HCT116 (cell line): ENCODE measurements around the gene ENOX1. TPM values are rescaled to one million over a fixed set of nuclear protein-coding genes. Genes with fewer than 3 reads are reported as not detected.

Source experiments
- ATAC-seq: fragments of 200-7000 bp; cut with Tn5 transposase; 2 replicates; pipeline ENCODE4 v1.9.1; 2020; ENCODE audit warnings: mild to moderate bottlenecking, moderate library complexity
- BruUV-seq: library from RNA; stranded (reverse); fragments of 400-500 nt; replicated peaks from 2 replicates; lab custom pipeline; 2021; lab: Mats Ljungman, UMichigan
- CTCF ChIA-PET: fragments of 300-600 bp; sonication (Branson Sonifier 250); formaldehyde crosslinking; loops from one replicate; lab custom pipeline; 2021; ENCODE audit warnings: antibody characterized with exemption; lab: Charles Lee
- POLR2A ChIA-PET: fragments of 300-600, 350-600 bp; sonication (Branson Sonifier 250); formaldehyde crosslinking; loops from one replicate; lab custom pipeline; 2021; ENCODE audit warnings: antibody characterized with exemption; lab: Charles Lee
- RAD21 ChIA-PET, 2 experiments: fragments of 300-600 bp; sonication (Branson Sonifier 250); formaldehyde crosslinking; loops; one replicate each; lab custom pipeline; 2023; ENCODE audit warnings: low total read pairs in 2 of 2; ENCODE audit not compliant: uncharacterized antibody in 2 of 2, unreplicated experiment in 2 of 2, low non-redundant PET in 1 of 2; lab: Charles Lee
- DNase-seq: peaks from one replicate; pipeline ENCODE4 v3.0.0-alpha.2; 2010; ENCODE audit warnings: low read depth, low spot score
- H2AFZ ChIP-seq: fragments of 200-600 bp; shearing (Covaris generic), sonication (generic); 2 replicates; pipeline ENCODE4 v1.6.1; 2017; ENCODE audit warnings: low read depth, mixed run types, mixed read lengths, antibody characterized with exemption, low read length; ENCODE audit not compliant: poor library complexity, severe bottlenecking
- H3K27ac ChIP-seq: 2 replicates; pipeline ENCODE4 v1.5.1; 2012; ENCODE audit warnings: low read depth, low read length
- H3K27me3 ChIP-seq: fragments of 200-600 bp; sonication (generic); 2 replicates; pipeline ENCODE4 v1.6.1; 2016; ENCODE audit warnings: mixed run types, low read length, mixed read lengths; ENCODE audit not compliant: insufficient read depth
- H3K36me3 ChIP-seq, 2 experiments: fragments of 200-500 bp in 1 of 2; fragments of 200-600 bp in 1 of 2; sonication (Bioruptor generic) in 1 of 2; sonication (generic) in 1 of 2; 2 replicates each; pipeline versions ENCODE4 v1.5.1 to v1.6.1; 2014 to 2016; ENCODE audit warnings: low read length in 2 of 2, inconsistent platforms in 1 of 2, mixed read lengths in 1 of 2, mixed run types in 1 of 2; ENCODE audit not compliant: insufficient read depth in 2 of 2, control insufficient read depth in 1 of 2
- H3K4me1 ChIP-seq, 2 experiments: fragments of 200-600 bp in 1 of 2; sonication (generic) in 1 of 2; 2 replicates each; pipeline versions ENCODE4 v1.5.1 to v1.6.1; 2012 to 2017; ENCODE audit warnings: low read length in 2 of 2, inconsistent platforms in 1 of 2, mild to moderate bottlenecking in 1 of 2, mixed read lengths in 1 of 2, mixed run types in 1 of 2, moderate library complexity in 1 of 2; ENCODE audit not compliant: insufficient read depth in 2 of 2, control insufficient read depth in 1 of 2
- H3K4me2 ChIP-seq: fragments of 200-600 bp; sonication (generic); 2 replicates; pipeline ENCODE4 v1.6.1; 2017; ENCODE audit warnings: mixed run types, low read length, mixed read lengths
- H3K4me3 ChIP-seq, 2 experiments: fragments of 200-600 bp in 1 of 2; sonication (generic) in 1 of 2; replicated peaks in 1 of 2; 2 replicates each; pipeline ENCODE4 v1.5.1; 2011 to 2016; ENCODE audit warnings: low read length in 2 of 2, control low read depth in 1 of 2, low read depth in 1 of 2, mild to moderate bottlenecking in 1 of 2, mixed read lengths in 1 of 2, mixed run types in 1 of 2
- H3K79me2 ChIP-seq: fragments of 200-600 bp; sonication (generic); 2 replicates; pipeline ENCODE4 v1.6.1; 2017; ENCODE audit warnings: mild to moderate bottlenecking, mixed run types, low read length, moderate library complexity, mixed read lengths; ENCODE audit not compliant: insufficient read depth
- H3K9ac ChIP-seq: fragments of 200-600 bp; sonication (generic); 2 replicates; pipeline ENCODE4 v1.6.1; 2016; ENCODE audit warnings: low read length, mixed read lengths
- H3K9me2 ChIP-seq: fragments of 200-600 bp; sonication (generic), shearing (Covaris generic); 2 replicates; pipeline ENCODE4 v1.6.1; 2017; ENCODE audit warnings: mixed run types, mild to moderate bottlenecking, moderate library complexity; ENCODE audit not compliant: insufficient read depth
- H3K9me3 ChIP-seq, 2 experiments: fragments of 200-500 bp in 1 of 2; fragments of 200-600 bp in 1 of 2; sonication (Bioruptor generic) in 1 of 2; sonication (generic) in 1 of 2; 2 replicates each; pipeline ENCODE4 v1.6.1; 2014 to 2017; ENCODE audit warnings: low read length in 2 of 2, mixed read lengths in 2 of 2, inconsistent platforms in 1 of 2, low read depth in 1 of 2, mild to moderate bottlenecking in 1 of 2, mixed run types in 1 of 2, moderate library complexity in 1 of 2; ENCODE audit not compliant: control insufficient read depth in 1 of 2, insufficient read depth in 1 of 2
- H4K20me1 ChIP-seq: fragments of 200-600 bp; sonication (generic), shearing (Covaris generic); 2 replicates; pipeline ENCODE4 v1.6.1; 2017; ENCODE audit warnings: mixed run types, mild to moderate bottlenecking, moderate library complexity; ENCODE audit not compliant: insufficient read depth
- CBX3 ChIP-seq: IDR thresholded peaks from 2 replicates; pipeline ENCODE4 v1.6.1; 2012; ENCODE audit warnings: low read depth
- ELF1 ChIP-seq: IDR thresholded peaks from 2 replicates; pipeline ENCODE4 v1.6.1; 2012; ENCODE audit warnings: low read depth, borderline replicate concordance
- FOSL1 ChIP-seq: IDR thresholded peaks from 2 replicates; pipeline ENCODE4 v1.6.1; 2012; ENCODE audit warnings: low read depth
- JUND ChIP-seq: IDR thresholded peaks from 2 replicates; pipeline ENCODE4 v1.6.1; 2012
- POLR2A ChIP-seq: IDR thresholded peaks from 2 replicates; pipeline ENCODE4 v1.7.0; 2011; ENCODE audit warnings: borderline replicate concordance; ENCODE audit not compliant: insufficient read depth, insufficient read length; ENCODE audit errors: extremely low read depth
- POLR2AphosphoS5 ChIP-seq: IDR thresholded peaks from 2 replicates; pipeline ENCODE4 v1.6.1; 2011; ENCODE audit warnings: mild to moderate bottlenecking, low read depth, low read length, moderate library complexity
- RAD21 ChIP-seq: IDR thresholded peaks from 2 replicates; pipeline ENCODE4 v1.6.1; 2012; ENCODE audit warnings: low read depth, mild to moderate bottlenecking
- SIN3A ChIP-seq: IDR thresholded peaks from 2 replicates; pipeline ENCODE4 v1.6.1; 2012; ENCODE audit warnings: low read depth
- SP1 ChIP-seq: IDR thresholded peaks from 2 replicates; pipeline ENCODE4 v1.6.1; 2012; ENCODE audit warnings: low read depth
- SRF ChIP-seq: IDR thresholded peaks from 2 replicates; pipeline ENCODE4 v1.6.1; 2012; ENCODE audit warnings: low read depth
- YY1 ChIP-seq: IDR thresholded peaks from 2 replicates; pipeline ENCODE4 v1.6.1; 2011; ENCODE audit warnings: low read length, low read depth, moderate library complexity, mild to moderate bottlenecking; ENCODE audit not compliant: insufficient replicate concordance; ENCODE audit errors: extremely low read depth
- intact Hi-C: fragments of 100-400 bp; cut with micrococcal nuclease; formaldehyde crosslinking; loops from 2 replicates; pipeline ENCODE4 v1.10.0; 2022
- total RNA-seq: library from RNA; stranded (reverse); gene quantifications from one replicate; pipeline ENCODE4 v1.2.1, GENCODE V29; 2021; ENCODE audit not compliant: unreplicated experiment
- TF ChIP-seq, protein P1 (sequence below): IDR thresholded peaks from 2 replicates; pipeline ENCODE4 v1.6.1; 2012
- TF ChIP-seq, protein P2 (sequence below): IDR thresholded peaks from 2 replicates; pipeline ENCODE4 v1.6.1; 2011; ENCODE audit warnings: mild to moderate bottlenecking, low read length, moderate library complexity; ENCODE audit not compliant: insufficient replicate concordance; ENCODE audit errors: extremely low read depth
- TF ChIP-seq, protein P3 (sequence below): IDR thresholded peaks from 2 replicates; pipeline ENCODE4 v1.6.1; 2012

ENOX1 gene
- total RNA-seq, 1 experiment from 2014 or later = 4.5 TPM

DNA sequence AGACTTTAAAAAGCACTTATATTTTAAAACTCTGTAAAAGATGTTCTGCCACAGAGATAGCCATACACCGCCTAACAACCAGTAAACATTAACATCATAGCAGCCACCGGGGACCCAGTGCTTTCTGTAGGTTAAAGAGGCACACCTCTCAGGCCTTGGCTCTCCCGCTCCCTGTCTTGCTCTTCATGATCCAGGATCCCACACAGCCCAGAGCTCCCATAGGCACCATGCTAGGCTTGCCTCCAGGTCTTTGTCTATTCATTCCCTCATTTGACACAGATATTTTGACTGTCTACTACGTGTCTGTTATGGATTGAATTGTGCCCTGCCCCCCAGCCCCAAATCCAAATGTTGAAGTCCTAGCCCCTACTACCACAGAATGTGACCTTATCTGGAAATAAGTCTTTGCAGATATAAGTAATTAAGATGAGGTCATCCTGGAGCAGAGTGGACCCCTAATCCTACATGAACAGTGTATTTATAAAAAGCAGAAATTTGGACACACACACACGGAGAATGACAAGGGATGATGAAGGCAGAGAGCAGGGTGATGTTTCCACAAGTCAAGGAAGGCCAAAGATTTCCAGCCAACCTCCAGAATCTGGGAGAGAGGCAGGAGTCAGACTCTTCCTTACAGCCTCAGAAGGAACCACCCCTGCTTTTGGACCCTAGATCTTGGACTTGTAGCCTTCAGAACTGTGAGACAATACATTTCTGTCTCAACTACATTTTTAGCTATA lies 490.8 kb downstream of the ENOX1 start:
- Histone ChIP-seq H3K27ac (no peak overlapping the region), H3K4me1 (no peaks in the 10 kb centered on the region), H3K4me3 (no peak overlapping the region), H3K79me2 (no peaks in the 10 kb centered on the region), H2AFZ (no peak overlapping the region), H3K4me2 (no peak overlapping the region), H3K36me3 (no peaks in the 10 kb centered on the region), H3K9me3 (no peaks in the 10 kb centered on the region), H3K9ac (no peak overlapping the region), H4K20me1 (no peaks in the 10 kb centered on the region)
- CTCF ChIA-PET = no interaction called here
- RAD21 ChIA-PET = no interaction called here
- ATAC-seq (no peak), DNase-seq (no peak)
- intact Hi-C loops = no loop called here
- no TSS peak for BruUV-seq
- TF ChIP-seq POLR2AphosphoS5 (no peak), FOSL1 (no peak), ELF1 (no peak), CBX3 (no peak), YY1 (no peak), POLR2A (no peak), SRF (no peak), JUND (no peak), SP1 (no peak), SIN3A (no peak), RAD21 (no peak)
- TF ChIP-seq, protein P1, sequence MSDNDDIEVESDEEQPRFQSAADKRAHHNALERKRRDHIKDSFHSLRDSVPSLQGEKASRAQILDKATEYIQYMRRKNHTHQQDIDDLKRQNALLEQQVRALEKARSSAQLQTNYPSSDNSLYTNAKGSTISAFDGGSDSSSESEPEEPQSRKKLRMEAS = no peak
- TF ChIP-seq, protein P2, sequence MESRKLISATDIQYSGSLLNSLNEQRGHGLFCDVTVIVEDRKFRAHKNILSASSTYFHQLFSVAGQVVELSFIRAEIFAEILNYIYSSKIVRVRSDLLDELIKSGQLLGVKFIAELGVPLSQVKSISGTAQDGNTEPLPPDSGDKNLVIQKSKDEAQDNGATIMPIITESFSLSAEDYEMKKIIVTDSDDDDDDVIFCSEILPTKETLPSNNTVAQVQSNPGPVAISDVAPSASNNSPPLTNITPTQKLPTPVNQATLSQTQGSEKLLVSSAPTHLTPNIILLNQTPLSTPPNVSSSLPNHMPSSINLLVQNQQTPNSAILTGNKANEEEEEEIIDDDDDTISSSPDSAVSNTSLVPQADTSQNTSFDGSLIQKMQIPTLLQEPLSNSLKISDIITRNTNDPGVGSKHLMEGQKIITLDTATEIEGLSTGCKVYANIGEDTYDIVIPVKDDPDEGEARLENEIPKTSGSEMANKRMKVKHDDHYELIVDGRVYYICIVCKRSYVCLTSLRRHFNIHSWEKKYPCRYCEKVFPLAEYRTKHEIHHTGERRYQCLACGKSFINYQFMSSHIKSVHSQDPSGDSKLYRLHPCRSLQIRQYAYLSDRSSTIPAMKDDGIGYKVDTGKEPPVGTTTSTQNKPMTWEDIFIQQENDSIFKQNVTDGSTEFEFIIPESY = no peak
- TF ChIP-seq, protein P3, sequence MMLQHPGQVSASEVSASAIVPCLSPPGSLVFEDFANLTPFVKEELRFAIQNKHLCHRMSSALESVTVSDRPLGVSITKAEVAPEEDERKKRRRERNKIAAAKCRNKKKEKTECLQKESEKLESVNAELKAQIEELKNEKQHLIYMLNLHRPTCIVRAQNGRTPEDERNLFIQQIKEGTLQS = no peak
- TF ChIP-seq, all 23 proteins: peak for 0
- H3K27me3 ChIP-seq = no peaks in the 10 kb centered on the region
- POLR2A ChIA-PET = no interaction called here
- no peaks in the 10 kb centered on the region for H3K9me2 ChIP-seq
